Measurements from ENCODE around the gene FAM81A. TPM values are rescaled to one million over a fixed set of nuclear protein-coding genes. Genes with fewer than 3 reads are reported as not detected.

FAM81A gene
- polyA plus RNA-seq, 2 of the 4 experiments (the other 2 are of a cell fraction) = 13.1 to 15.1 TPM

- no peak for FAIRE-seq
These were observed 8.4 kb downstream of the FAM81A start for GRCh38 chr15:59446232-59446957.

GRCh38 chr15:59447367-59447766 is 9.4 kb downstream of the FAM81A start:
- TF ChIP-seq MAFK (IDR thresholded peaks at IDR 0.05; ENCODE audit: partially characterized antibody) = no peak
- TF ChIP-seq HOXB13 (CRISPR knock-in tag; IDR thresholded peaks at IDR 0.05; ENCODE audit: low read depth) = no peak
- TF ChIP-seq GATA3 (IDR thresholded peaks at IDR 0.05; ENCODE audit: borderline replicate concordance) = no peak
- TF ChIP-seq MAX (IDR thresholded peaks at IDR 0.05) = no peak
- no peak for TF ChIP-seq HOXA7 (CRISPR knock-in tag; IDR thresholded peaks at IDR 0.05)
- TF ChIP-seq CTCF (IDR thresholded peaks at IDR 0.05) = no peak
- no peak for TF ChIP-seq CBX8 (IDR thresholded peaks at IDR 0.05)
- no peak for TF ChIP-seq BHLHE40 (IDR thresholded peaks at IDR 0.05; ENCODE audit: low read depth, low read length)
- TF ChIP-seq CBX2 (IDR thresholded peaks at IDR 0.05; ENCODE audit: borderline replicate concordance, low read depth) = no peak
- no peak for TF ChIP-seq CHD4 (IDR thresholded peaks at IDR 0.05; ENCODE audit: borderline replicate concordance)
- TF ChIP-seq KDM5A (IDR thresholded peaks at IDR 0.05) = no peak
- ChIA-PET POLR2A (no interaction called here), CTCF (interaction anchor here (1.1 to 1.3 kb wide), 2 partner anchors 9 to 11 kb away, joined by 3 to 4 read pairs; partner anchors contain the start of gene FAM81A)
- no peaks in the 10 kb centered on the region for H3K9me3 ChIP-seq
- FAIRE-seq (no peak), DNase-seq (ENCODE audit: low read depth in 1 of 2, low spot score in 1 of 2) (no peak), ATAC-seq (no peak)
- 100% methylated on average over 1 of the region's 1 CpG for WGBS (ENCODE audit: missing lambda C conversion rate)
- H3K27ac ChIP-seq = no peak overlapping the region
- H3K4me1 ChIP-seq = no peaks in the 10 kb centered on the region
- H3K4me2 ChIP-seq = no peak overlapping the region
- H3K4me3 ChIP-seq = no peak overlapping the region

More at GRCh38 chr15:59446232-59446957, 8.4 kb downstream of the FAM81A start:
- Histone ChIP-seq H3K4me1 (no peaks in the 10 kb centered on the region), H3K4me3 (no peak overlapping the region), H3K9me3 (no peaks in the 10 kb centered on the region), H3K27ac (no peak overlapping the region), H3K4me2 (no peak overlapping the region)
- DNase-seq (ENCODE audit: low read depth in 1 of 2, low spot score in 1 of 2) (no peak), ATAC-seq (no peak)
- TF ChIP-seq REST (IDR thresholded peaks at IDR 0.05) (no peak), ZC3H11A (IDR thresholded peaks at IDR 0.05) (no peak), HES2 (IDR thresholded peaks at IDR 0.05) (no peak), PBX3 (IDR thresholded peaks at IDR 0.05) (no peak), POLR2AphosphoS2 (conservative IDR thresholded peaks at IDR 0.05; ENCODE audit: low read length) (no peak)
- ChIA-PET CTCF (interaction anchor here (0.9 to 2.0 kb wide), 4 partner anchors 8 to 199 kb away, joined by 3 to 5 read pairs (median 4); partner anchors contain the start of gene FAM81A), POLR2A (interaction anchor here (1.0 kb wide), 1 partner anchor 74 kb away, joined by 3 read pairs; the partner anchor contains the start of gene MYO1E)
- 62% methylated on average over 3 of the region's 3 CpGs for WGBS (ENCODE audit: missing lambda C conversion rate)
